GM19035 (cell line): Measurements from ENCODE around the gene SLX9.
"Not testable (repeated sequence)": the region's sequence is repeated elsewhere in the genome, so short reads cannot be mapped to it uniquely, and the experiment has no call there.

Source experiments
- ATAC-seq: cut with Tn5 transposase; IDR thresholded peaks from one replicate; pipeline ENCODE4 v1.9.1; 2021; ENCODE audit not compliant: unreplicated experiment

Gene SLX9

DNA sequence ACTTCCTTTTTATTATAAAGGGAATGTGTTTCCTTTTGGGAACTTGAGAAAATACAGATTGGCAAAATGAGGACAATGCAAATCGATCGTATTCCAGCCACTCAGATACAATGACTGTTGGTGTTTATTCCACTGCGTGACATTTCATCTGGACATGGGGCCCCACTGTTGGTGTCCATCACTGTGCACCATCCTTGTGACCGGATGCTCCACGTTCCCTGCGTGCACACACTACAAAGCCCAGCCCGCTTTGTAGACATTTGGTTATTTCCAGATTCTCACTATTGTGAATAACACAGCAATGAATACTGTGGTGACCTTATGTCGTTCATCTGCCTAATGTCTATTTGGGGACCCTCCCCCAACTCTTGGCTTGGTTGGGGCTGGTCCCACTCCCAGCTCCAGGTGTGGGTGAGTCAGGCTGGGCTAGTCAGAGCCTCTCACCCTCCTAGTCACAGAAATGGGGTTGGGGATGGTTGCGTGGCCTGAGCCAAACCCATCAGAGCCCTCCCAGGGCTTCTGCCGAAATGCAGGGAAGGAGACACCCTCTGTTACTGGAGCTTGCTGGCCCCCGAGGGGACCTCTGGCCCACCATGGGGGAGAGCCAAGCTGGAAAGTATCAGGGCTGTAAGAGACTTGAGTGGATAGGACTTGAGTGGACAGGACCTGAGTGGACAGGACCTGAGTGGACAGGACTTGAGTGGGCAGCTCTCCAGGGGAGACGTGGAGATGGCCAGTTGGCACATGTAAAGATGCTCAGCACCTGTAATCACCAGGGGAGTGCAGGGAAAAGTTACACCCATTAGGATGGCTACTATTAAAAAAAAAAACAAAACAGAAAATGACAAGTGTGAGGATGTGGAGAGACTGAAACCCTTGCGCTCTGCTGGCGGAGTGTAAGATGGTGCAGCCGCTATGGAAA lies 77.5 kb downstream of the SLX9 start:
- no peak for ATAC-seq

DNA sequence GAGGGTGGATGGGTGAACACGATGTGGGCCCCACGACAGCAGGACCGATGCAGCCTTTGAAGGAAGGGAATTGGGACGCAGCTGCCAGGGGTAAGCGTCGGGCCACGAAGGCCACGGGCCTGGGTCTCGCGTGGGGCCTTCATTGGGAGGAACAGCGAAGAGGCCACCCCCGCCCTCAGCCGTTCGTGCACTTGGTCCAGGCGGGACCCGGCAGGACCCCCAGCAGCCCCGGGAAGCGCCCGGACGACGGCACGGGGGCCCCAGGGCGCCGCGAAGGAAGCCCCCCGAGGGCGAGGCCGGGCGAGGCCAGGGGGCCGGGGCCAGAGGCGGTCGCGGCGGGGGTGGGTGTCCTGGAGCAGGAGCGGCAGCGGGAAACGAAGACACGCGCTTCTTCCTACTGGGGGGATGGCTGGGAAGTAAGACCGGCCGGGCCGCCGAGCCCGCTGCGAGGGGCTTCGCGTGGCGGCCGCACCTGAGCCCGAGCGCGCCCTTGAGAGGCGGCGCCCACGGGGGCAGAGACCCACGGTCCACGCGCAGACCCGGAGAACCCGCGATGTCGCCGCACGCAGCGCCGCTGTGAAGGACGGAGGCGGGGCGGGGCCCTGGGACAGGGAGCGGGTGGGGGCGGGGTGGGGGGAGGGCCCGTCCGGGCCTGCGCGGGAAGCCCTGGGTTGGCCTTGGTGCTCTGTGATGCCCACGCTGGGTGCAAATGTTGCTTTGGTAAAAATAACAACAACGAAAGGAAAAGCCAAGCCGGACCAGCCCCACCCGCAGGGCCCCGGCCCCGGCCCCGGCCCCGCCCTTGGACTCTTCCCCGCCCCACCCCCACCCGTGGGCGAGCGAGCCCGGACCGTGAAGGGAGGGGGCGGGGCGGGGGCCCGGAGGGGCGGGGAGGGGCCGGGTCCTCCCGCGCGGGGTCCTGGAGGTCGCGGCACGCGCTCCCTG lies 78.6 kb downstream of the SLX9 start:
- no peak for ATAC-seq

DNA sequence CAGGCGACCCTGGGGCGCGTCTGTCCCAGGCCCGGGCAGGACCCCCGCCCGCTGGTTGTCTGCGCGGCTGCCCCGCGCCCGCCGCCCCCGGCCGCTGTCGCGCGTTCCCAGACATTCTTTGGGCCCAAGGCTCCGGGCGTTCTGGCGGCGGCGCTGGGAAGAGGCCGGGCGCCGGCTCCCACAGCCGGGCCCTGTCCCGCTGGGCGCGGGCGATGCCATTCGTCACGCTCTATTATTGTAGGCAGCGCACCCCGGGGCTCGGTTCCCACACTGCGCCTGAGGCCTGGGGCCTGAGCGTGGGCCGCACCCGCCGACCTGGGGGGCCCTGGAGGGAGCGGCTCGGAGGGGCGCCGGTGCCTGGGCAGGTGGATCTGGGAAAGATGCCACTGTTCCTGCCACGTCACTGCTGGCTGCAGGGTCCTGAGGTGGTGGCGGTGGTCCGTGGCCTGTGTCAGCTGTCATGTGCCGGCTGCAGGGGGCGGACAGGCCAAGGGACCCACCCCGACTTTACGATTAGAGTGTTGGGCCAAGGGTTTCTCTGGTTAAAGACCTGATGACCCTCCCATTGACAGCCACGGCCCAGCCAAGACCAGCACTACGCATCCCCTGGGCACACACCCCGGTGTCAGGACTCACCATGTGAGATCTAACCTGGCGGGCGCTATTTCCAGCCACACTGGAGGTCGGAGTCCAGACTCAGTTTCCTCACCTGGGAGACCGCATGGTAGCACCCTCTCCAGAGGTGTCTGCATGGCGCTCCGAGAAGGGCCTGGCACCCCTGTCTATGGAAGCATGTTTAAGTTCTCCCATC lies 79.5 kb downstream of the SLX9 start:
- ATAC-seq = no peak

DNA sequence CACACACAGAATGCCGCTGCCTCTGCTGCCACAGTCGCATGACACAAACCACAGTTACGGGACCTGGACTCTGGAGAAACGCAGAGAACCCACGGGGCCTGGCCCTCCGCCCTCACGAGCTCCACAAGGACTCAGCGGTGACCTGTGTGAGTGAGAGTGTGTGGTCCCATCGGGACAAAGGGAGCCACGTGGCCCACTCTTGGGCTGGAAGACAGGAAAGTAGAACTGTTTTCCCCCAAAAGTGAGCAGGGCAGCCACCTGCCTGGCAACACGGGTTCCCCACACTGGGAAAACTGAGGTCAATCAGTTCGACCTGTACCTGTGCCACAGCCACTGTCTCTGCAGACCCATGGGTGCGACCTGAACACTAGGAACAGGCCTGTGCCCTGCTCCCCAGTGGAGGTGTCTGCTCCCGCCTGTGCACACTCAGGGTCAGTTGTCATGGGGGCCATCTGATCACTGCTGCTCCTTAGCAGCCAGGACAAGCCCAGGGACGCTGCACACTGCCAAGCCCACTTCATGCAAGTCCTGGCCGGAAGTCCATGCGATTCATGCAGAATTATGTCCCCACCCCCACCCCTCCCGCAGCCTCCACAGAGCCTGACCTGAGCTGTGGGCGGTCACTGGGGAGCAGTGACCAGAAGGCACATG lies 80.2 kb downstream of the SLX9 start:
- ATAC-seq = no peak

DNA sequence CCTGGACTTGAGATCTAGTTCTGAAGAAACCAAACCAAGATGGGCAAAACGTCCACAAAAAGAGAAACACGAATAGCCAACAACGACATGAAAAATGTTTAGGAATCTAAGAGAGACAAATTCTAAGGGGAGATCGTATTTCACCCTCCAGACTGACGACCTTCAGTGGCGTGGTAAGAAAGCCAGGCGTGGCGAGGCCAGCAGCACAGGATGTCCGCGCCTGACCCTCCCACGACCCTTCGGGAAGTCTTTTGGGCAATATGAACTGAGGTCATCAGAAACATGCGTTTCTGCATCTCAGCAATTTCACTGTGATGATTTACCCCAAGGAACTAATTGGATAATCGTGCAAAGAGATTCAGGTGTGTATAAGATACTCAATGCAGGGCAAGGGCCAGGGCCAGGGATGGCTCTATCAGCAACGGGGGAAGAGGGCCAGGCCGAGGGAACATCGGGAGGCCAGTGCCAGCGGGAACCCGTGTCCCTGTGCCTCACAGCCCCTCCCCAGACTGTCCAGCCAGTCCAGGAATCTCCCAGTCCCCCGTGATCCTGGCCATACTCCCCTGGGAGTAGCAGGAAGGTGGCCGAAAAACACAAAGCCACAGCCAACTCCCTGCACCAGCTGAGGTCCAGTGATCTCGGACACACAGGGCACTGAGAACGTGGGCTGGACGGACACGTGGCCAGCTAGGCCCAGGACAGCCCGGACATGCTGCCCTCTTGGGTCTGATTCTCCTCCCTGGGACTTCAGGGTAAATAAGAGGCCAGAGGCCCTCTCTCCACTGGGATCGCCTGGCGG lies 81.0 kb downstream of the SLX9 start:
- ATAC-seq = no peak

DNA sequence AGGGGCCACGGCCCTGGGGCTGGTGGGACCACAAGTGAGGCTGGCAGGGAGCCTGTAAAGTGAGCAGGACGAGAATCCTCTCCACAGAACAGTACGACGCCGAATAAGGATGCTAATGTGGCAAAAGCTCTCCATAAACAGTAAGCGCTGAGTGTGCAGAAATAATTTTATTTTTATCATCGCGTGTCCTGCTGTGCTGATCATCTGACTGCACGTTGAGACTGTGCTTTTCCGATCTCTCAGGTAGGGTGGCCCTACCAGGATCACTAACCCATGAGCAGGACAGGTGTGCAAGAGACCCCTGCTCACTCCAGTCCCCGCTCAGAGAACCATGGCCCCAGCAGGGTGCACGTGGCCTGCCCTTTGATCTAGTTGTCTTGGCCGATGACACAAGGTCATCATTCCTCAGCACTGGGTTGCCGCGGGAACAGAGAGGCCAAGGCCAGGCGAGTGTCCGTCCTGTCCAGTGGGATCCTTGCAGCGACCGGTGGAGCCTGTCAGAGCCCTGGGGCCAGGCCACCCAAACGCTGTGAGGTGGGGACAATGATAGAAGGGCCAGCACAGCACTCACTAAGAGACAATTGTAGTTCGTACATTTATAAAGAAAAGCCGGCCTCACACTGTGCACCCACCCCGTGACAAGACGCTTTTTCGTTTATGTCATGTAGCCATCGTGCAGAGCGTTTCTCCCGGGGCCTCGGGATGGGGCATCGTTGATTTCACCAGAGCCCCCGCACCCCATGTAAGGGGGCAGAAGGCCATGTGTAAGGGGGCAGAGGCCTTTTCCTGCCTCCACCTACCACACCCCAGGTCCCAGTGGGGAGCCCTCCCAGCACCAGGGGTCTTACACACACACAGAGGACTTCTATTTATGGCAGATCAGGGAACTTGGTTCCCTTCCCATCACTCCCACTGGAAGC lies 81.9 kb downstream of the SLX9 start:
- ATAC-seq = no peak

DNA sequence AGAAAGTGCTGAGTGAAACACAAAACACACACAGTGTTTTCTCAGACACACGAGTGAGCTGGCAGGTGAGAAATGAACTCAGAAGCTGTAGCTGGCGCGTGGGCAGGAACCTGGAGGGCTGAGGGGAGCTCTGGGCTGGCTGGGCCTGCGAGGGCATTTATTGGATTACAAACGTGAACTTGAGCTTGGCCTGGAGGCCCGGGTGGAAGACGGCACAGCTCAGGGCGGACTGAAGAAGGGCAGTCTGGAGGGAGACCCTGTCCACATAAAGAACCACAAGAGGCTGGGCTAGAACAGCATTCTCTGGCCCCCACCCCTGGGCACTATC lies 82.5 kb downstream of the SLX9 start:
- no peak for ATAC-seq

DNA sequence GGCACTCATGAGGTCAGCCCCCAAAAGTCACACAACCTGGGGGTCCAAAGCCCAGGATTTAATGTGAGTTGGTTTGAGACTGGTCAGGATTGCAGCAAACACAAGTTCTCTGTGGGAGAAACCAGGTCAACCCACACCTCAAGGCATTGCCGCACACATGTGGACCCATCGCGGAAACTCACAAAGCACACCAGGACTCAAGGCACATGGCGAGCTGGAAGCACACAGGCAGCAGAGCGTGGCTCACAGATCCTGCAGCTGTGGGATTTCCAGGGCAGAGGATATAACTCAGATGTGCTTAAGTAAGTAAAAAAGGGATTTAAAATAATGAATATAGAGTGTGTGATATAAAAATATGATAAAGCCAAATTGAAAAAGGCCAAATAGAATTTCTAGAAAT lies 82.9 kb downstream of the SLX9 start:
- no peak for ATAC-seq

DNA sequence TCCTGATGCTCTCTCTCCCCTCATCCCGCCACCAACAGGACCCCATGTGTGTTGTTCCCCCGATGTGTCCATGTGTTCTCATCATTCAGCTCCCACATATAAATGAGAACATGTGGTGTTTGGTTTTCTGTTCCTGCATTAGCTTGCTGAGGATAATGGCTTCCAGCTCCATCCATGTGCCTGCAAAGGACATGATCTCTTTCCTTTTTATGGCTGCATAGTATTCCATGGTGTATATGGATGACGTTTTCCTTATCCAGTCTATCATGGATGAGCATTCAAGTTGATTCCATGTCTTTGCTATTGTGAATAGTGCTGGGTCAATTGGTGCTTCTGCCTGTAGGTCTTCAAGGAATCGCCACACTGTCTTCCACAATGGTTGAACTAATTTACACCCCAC lies 84.7 kb downstream of the SLX9 start:
- not testable (repeated sequence) for ATAC-seq

DNA sequence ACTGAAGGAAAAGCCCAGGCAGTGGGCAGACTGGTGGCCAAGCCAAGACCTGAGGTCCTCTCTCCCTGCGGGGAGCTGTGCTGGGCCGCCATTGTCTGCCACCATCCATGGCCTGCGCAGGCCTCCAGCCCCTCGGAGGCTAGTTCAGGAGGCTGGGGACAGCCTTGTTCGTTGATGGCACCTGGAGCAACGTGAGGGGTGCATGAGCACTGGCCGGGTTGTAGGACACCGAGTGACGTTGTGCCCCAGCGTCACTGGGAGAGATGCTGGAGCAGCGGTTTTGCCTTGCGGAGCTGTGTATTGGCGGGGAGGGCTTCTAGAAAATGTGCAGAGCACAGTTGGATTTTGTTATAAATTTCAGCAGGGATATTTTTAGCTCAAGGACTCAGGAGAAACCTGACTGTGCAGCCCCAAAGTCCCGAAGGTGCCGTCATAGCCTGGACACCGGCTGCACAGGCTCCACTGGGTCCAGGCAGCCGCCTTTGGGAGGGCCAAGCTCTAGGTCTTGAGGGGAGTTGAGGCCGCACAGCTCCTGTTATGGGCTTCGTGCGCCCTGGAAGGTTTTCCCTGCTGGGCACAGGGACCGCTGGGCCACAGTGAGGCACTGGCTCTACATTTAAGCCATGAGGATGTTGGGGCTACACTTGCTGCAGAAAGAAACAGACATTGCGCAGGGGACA lies 86.4 kb downstream of the SLX9 start:
- ATAC-seq = no peak
